Measurements from ENCODE around the gene VSTM4. TPM values are rescaled to one million over a fixed set of nuclear protein-coding genes. Genes with fewer than 3 reads are reported as not detected.

The VSTM4 gene
- total RNA-seq, 1 experiment from 2014 or later = 0.13 TPM

- intact Hi-C loops (cut with micrococcal nuclease; ENCODE audit: unreplicated experiment) = no loop called here
- no peaks in the 10 kb centered on the region for H3K36me3 ChIP-seq (ENCODE audit: control insufficient read depth, insufficient read depth, low read length)
- TF ChIP-seq REST (IDR thresholded peaks at IDR 0.05; ENCODE audit: insufficient read depth in 1 of 2, low read depth in 2 of 2, low read length in 1 of 2) = no peak
- TF ChIP-seq SIN3A (IDR thresholded peaks at IDR 0.05; ENCODE audit: borderline replicate concordance, insufficient read depth, low read depth, low read length) = no peak
- TF ChIP-seq TCF7L2 (IDR thresholded peaks at IDR 0.05; ENCODE audit: low read depth, low read length) = no peak
- CTCF ChIA-PET = no interaction called here
- H3K9me3 ChIP-seq (ENCODE audit: control insufficient read depth, insufficient read depth, low read depth, low read length) = no peaks in the 10 kb centered on the region
- no peak for DNase-seq (ENCODE audit: low read depth, low spot score)
- H3K27ac ChIP-seq (ENCODE audit: low read length) = no peak overlapping the region
- no peak for ATAC-seq
- no peaks in the 10 kb centered on the region for H3K4me1 ChIP-seq (ENCODE audit: control insufficient read depth, insufficient read depth, low read length)
- in situ Hi-C loops (cut with HindIII; ENCODE audit: low pct_unique_long_range_greater_than_20kb, low sequenced_read_pairs) = no loop called here
- H3K4me3 ChIP-seq (ENCODE audit: low read depth in 2 of 2, low read length in 2 of 2) = no peak overlapping the region
- peaks cover 23% of the 10 kb centered on the region for H3K27me3 ChIP-seq (ENCODE audit: control insufficient read depth, insufficient read depth, low read length)
- POLR2A ChIA-PET = no interaction called here
- BruUV-seq (replicated peaks) = no TSS peak
These were observed 1.4 kb upstream of the VSTM4 start for GRCh38 chr10:49116509-49117375.

- H3K27me3 ChIP-seq (ENCODE audit: control insufficient read depth, insufficient read depth, low read length) = peaks cover 22% of the 10 kb centered on the region
- no peak for TF ChIP-seq TCF7L2 (IDR thresholded peaks at IDR 0.05; ENCODE audit: low read depth, low read length)
- no peak for TF ChIP-seq CTCF (IDR thresholded peaks at IDR 0.05)
- no peak overlapping the region for H3K27ac ChIP-seq (ENCODE audit: low read length)
- intact Hi-C loops (cut with micrococcal nuclease; ENCODE audit: unreplicated experiment) = no loop called here
- no TSS peak for BruUV-seq (replicated peaks)
- no peaks in the 10 kb centered on the region for H3K9me3 ChIP-seq (ENCODE audit: control insufficient read depth, insufficient read depth, low read depth, low read length)
- ChIA-PET CTCF (no interaction called here), POLR2A (no interaction called here)
- H3K4me3 ChIP-seq (ENCODE audit: low read depth in 2 of 2, low read length in 2 of 2) = no peak overlapping the region
- no peak for ATAC-seq
- DNase-seq (ENCODE audit: low read depth, low spot score) = no peak
- H3K4me1 ChIP-seq (ENCODE audit: control insufficient read depth, insufficient read depth, low read length) = no peaks in the 10 kb centered on the region
- in situ Hi-C loops (cut with HindIII; ENCODE audit: low pct_unique_long_range_greater_than_20kb, low sequenced_read_pairs) = no loop called here
- no peaks in the 10 kb centered on the region for H3K36me3 ChIP-seq (ENCODE audit: control insufficient read depth, insufficient read depth, low read length)
These were observed 630 bp upstream of the VSTM4 start for GRCh38 chr10:49115796-49116508.

GRCh38 chr10:49114718-49115014 lies 656 bp downstream of the VSTM4 start:
- no peaks in the 10 kb centered on the region for H3K36me3 ChIP-seq (ENCODE audit: control insufficient read depth, insufficient read depth, low read length)
- no peak for ATAC-seq
- no peak overlapping the region for H3K27ac ChIP-seq (ENCODE audit: low read length)
- H3K27me3 ChIP-seq (ENCODE audit: control insufficient read depth, insufficient read depth, low read length) = peaks cover 21% of the 10 kb centered on the region
- no peaks in the 10 kb centered on the region for H3K9me3 ChIP-seq (ENCODE audit: control insufficient read depth, insufficient read depth, low read depth, low read length)
- H3K4me3 ChIP-seq (ENCODE audit: low read depth in 2 of 2, low read length in 2 of 2) = peak overlapping the region; percentile 11 to 14; a peak in 2 of 4 replicates
- in situ Hi-C loops (cut with HindIII; ENCODE audit: low pct_unique_long_range_greater_than_20kb, low sequenced_read_pairs) (no loop called here), intact Hi-C loops (cut with micrococcal nuclease; ENCODE audit: unreplicated experiment) (no loop called here)
- no peak for DNase-seq (ENCODE audit: low read depth, low spot score)
- H3K4me1 ChIP-seq (ENCODE audit: control insufficient read depth, insufficient read depth, low read length) = no peaks in the 10 kb centered on the region
- ChIA-PET CTCF (no interaction called here), POLR2A (no interaction called here)
- BruUV-seq (replicated peaks) = no TSS peak
- TF ChIP-seq POLR2AphosphoS5 (IDR thresholded peaks at IDR 0.05; ENCODE audit: low read depth, low read length) = no peak
- TF ChIP-seq REST (IDR thresholded peaks at IDR 0.05; ENCODE audit: insufficient read depth in 1 of 2, low read depth in 2 of 2, low read length in 1 of 2) = no peak
- no peak for TF ChIP-seq TCF7L2 (IDR thresholded peaks at IDR 0.05; ENCODE audit: low read depth, low read length)
- no peak for TF ChIP-seq CTCF (IDR thresholded peaks at IDR 0.05)
- TF ChIP-seq SIN3A (IDR thresholded peaks at IDR 0.05; ENCODE audit: borderline replicate concordance, insufficient read depth, low read depth, low read length) = no peak
